Fibroblast of skin of left biceps (primary cell): Measurements from ENCODE around the gene MAN2B1.
"Not testable (repeated sequence)": the region's sequence is repeated elsewhere in the genome, so short reads cannot be mapped to it uniquely, and the experiment has no call there.

Experiments
- DNase-seq, 2 experiments: peaks; one replicate each; pipeline ENCODE4 v3.0.0-alpha.2; 2013; ENCODE audit warnings: low read depth in 2 of 2

Gene MAN2B1

GRCh38 chr19:12657966-12658365 lies 8.6 kb downstream of the MAN2B1 start:
- no peak for DNase-seq

DNA sequence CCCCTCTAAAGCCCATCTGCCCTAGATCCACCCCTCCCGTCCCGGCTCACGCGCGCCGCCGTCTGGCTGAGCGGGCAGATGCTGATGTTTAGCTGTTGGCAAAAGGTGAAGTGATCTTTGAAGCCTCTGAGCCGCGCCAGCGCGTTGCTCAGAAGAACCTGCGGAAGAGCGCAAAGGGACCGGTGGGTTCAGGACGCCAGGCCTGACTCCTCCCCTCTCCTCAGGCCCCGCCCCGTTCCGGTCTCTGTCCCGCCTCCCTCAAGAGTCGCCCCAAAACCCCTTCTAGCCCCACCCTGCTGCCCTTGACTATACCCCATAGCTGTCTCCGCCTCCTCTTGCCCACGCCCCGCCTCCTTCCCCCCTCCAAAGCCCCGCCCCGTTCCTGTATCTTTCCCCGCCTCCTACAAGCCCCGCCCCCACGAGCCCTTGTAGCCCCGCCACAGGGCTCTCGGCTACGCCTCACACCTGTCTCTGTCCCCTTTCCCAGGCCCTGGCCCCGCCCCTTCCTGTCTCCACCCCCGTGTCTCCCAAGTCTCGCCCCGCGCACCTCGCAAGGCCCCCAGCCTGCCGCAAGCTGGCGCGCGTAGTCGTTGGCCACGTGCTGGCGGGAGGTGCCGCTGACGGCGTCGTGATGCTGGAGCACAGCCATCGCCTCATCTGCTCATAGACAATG lies 9.5 kb downstream of the MAN2B1 start:
- DNase-seq, result no peak

DNA sequence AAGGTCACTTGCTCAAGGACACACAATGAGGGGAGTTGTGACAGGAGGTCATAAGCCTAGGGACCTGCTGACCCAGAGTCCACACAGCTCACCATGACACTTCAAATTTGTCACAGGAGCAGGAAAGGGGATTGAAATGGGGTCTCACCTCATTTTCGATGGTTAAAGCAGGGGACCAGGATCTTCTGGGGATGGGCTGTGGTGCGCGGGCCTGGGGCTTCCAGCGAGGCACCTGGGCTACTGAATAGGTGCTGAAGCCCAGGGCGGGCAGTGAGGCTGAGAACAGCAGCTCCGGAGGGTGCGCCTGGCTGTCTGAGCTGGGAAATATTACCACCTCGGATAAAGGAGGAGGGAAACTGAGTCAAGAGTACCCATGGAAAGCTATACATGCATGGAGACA lies 11.0 kb downstream of the MAN2B1 start:
- DNase-seq, result no peak

DNA sequence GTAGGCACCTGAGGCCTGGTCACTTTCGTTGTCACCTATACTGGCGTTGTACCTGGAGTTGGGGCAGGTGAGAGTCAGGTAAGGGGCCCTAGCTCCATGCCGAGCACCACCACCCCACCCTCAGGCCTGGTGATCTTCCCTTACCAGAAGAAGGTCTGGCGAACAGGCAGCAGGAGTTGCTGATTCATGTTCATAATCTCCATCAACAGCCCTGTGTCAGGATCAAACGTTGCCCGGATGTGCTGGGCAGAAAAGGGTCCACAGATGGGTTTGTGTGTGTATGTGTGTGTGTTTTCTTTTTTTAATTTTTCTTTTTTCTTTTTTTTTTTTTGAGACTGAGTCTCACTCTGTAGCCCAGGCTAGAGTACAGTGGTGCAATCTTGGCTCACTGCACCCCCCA lies 14.3 kb downstream of the MAN2B1 start:
- no peak for DNase-seq

DNA sequence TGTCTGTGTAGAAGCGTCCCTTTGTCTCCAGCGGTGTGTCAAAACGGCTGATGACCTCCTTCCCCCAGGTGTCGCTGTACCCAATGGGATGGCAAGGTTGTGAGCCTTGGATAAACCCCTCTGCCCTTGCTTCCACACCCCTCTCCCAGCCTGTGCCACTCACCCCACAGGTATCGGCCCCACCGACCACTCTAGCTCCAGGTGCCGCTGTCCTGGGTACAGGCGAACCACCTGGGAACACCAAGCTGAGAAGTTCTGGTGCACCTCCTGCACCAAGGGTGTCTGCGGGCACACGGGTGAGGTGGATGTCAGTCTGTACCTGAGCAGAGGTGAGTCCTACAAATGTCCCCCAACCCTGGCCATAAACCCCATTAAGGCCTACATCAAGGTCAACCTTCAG lies 16.6 kb downstream of the MAN2B1 start:
- DNase-seq, result no peak

DNA sequence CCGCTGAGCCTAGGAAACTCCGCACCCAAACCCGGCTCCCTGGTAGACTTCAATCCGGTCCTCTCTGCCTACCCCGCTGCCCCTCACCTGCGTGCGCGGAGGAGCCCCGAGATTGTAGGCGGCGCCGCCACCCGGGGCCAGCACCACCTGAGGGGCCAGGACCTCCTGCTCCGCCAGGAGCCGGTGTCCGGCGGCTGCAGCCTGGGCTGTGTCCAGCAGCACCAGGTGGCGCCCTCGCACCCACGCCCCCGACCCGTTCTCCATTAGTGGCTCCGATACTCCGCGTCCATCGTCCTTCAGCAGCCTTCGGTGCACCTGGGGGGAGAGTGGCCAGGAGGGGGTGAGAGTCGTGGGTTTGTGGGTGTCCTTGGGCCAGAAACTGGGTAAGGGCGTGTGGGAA lies 18.5 kb downstream of the MAN2B1 start:
- DNase-seq, result no peak

GRCh38 chr19:12647490-12648071 lies 19.0 kb downstream of the MAN2B1 start:
- no peak for DNase-seq

- DNase-seq, result no peak
These were observed 19.5 kb downstream of the MAN2B1 start for GRCh38 chr19:12647047-12647446.

DNA sequence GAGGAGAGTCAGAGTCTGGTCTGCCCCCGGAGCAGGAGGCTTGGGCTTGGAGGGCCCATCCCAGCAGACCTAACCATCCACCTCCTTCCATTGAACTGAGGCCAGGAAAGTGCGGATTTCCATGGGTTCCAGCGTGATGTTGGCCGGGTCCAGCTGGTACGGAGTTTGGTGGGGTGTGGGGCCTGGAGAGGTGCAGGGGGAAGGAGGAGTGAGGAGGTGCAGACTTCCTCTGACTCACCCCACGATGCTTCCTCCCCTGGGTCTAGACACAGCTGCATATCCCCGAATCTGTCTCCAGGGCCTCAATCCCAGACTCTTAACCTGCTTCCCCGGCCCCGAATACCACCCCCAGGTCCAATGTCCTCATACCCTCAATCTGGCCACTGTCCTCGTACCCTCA lies 20.0 kb downstream of the MAN2B1 start:
- DNase-seq, result no peak

DNA sequence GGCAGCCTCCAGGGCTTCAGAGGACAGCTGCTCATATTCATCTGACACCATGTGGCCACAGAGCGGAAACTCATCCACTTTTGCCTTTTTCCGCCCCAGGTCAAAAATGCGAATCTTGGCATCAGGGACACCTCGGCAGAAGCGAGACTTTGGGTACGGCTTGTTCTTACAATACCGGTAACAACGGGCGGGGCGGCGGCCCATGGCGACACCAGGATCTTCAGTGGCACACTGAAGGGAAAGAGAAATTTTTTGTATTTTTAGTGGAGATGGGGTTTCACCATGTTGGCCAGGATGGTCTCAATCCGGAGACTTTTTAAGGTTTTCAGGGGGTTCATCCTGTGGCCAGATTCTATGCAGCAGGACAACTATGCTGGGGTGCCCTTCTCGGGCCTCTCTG lies 22.8 kb downstream of the MAN2B1 start:
- DNase-seq, result not testable (repeated sequence)

DNA sequence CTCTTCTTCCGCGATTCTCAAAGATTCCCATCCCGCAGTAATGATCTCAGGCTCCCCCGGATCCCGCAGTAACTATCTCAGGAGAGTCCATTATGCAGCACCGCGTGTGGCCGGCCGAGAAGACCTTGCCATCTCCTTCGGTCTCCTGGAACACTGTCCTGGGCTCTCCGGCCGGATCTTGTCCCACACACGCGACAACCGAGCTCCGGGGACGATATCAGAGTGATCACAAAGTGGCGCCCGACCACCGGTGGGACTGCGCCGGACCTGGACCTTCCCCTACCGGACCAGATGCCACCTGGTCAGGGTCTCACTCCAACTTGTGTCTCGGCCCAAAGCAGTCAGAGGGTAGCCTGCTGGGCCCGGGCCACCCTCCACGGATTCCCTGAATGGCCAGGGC lies 24.0 kb downstream of the MAN2B1 start:
- DNase-seq, result no peak

DNA sequence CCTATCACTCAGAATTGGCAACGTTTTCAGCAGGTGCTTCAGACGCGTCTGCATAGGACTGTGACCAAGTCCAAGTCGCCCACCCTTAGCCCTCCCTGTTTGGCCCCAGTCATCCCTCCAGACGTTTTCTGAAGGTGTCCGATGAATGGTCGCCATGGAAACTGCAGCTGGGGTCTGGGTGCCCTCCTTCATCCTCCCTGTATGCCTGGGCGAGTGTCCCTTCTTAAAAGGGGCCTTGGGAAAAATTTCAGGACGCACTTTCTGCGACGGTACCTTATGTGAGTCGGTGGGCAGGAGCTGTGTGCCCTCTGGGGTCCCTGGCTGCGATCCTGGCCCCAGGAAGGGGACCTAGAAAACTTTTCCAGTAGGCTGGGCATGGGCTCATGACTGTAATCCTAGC lies 25.1 kb downstream of the MAN2B1 start:
- no peak for DNase-seq

DNA sequence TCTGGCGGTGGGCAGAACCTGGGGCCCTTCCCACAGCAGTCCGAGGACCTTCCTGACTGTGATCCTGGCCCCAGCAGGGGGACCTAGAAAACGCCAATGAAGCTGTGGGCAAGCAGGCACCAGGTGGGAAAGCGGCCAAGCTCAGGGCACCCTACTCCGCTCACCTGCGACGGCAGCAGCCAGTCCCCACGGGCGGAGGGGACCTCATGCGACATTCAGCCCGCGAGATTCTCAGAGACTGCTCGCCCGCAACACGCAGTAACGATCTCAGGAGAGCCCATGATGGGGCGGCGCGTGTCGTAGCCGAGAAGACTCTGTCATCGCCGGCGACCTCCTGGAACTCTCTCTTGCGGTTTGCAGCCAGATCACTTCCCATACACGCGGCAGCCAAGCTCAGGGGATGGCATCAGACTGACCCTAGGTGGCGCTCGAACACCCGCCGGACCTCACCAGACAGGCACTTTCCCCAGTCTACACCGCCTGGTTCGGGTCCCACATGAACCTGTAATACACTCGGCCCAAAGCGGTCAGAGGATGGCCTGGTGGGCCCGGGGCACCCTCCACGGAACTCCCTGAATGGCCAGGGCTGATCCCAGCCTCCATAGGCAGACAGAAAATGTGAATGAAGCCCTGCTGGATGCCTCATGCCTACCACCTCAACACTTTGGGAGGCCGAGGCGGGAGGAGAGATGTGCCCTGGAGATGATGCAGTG lies 26.5 kb downstream of the MAN2B1 start:
- peak; percentile 20 to 24 for DNase-seq

DNA sequence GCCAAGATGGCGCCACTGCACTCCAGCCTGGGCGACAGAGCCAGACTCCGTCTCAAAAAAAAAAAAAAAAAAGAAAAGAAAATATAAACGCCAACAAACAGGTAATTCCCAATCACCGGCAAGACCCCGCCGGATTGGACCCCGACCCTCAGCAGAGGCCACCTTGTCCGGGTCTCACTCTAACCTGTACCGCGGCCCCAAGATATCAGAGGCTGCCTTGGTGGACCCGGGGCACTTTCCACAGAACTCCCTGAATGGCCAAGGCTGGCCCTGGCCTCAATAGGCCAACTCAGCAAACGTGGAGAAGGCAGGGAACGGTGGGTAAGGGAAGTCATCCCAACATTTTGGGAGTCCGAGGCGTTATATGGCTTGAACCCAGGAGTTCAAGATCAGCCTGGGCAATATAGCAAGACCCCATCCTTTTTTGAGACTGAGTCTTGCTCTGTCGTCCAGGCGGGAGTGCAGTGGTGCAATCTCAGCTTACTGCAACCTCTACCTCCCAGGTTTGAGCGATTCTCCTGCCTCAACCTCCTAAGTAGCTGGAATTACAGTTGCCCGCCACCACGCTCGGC lies 27.8 kb downstream of the MAN2B1 start:
- no peak for DNase-seq

- DNase-seq, result no peak
These were observed 29.9 kb downstream of the MAN2B1 start for GRCh38 chr19:12636631-12637030.

DNA sequence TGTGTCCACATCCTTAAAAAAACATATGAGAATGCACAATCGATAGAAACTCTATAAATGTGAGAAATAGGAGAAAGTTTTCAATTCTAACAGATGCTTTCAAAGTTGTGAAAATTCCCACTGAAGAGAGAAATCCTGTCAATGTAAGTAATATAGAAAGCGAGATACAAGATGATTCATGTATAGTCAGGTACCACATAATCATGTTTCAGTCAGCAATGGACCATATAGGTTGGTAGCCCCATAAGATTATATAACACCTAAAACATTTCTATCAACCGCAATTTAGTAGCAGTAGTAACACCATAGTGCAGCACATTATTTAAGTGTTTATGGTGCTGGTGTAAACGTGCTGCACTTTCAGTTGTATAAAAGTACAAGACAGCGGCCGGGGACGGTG lies 37.3 kb downstream of the MAN2B1 start:
- DNase-seq, result no peak

DNA sequence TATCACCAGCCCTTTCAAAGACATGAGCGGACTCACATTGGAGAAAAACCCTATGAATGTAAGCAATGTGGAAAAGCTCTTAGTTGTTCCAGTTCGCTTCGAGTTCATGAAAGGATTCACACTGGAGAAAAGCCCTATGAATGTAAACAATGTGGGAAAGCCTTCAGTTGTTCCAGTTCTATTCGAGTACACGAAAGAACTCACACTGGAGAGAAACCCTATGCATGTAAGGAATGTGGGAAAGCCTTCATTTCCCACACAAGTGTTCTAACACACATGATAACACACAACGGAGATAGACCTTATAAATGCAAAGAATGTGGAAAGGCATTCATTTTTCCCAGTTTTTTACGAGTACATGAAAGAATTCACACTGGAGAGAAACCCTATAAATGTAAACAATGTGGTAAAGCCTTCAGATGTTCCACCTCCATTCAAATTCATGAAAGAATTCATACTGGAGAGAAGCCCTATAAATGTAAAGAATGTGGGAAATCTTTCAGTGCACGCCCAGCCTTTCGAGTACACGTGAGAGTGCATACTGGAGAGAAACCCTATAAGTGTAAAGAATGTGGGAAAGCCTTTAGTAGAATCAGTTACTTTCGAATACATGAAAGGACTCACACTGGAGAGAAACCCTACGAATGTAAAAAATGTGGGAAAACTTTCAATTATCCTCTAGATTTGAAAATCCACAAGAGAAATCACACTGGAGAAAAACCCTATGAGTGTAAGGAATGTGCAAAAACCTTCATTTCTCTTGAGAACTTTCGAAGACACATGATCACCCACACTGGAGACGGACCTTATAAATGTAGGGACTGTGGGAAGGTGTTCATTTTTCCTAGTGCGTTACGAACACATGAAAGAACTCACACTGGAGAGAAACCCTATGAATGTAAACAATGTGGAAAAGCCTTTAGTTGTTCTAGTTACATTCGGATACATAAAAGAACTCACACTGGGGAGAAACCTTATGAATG lies 38.2 kb downstream of the MAN2B1 start:
- no peak for DNase-seq

- no peak for DNase-seq
These were observed 39.6 kb downstream of the MAN2B1 start for GRCh38 chr19:12626958-12627357.

DNA sequence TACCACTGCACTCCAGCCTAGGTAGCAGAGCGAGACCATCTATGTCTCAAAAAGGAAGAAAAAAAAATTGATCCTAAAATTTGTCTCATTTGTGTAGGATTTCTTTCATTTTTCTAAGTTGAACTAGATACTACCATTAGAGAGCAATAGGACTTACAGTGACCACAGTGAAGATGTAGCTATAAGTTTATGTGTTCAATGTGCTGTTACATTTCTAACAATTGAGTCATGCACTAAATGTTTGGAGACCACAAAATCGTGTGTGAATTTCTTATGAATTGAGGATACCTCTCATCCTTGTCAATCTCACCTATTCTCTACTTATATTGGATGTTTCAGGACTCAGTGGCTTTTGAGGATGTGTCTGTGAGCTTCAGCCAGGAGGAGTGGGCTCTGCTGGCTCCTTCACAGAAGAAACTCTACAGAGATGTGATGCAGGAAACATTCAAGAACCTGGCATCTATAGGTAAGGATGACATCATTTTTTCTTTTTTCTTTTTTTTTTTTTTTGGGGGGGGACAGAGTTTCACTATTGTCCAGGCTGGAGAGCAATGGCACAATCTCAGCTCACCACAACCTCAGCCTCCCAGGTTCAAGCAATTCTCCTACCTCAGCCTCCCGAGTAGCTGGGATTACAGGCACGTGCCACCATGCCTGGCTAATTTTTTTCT lies 43.0 kb downstream of the MAN2B1 start:
- DNase-seq, result no peak

DNA sequence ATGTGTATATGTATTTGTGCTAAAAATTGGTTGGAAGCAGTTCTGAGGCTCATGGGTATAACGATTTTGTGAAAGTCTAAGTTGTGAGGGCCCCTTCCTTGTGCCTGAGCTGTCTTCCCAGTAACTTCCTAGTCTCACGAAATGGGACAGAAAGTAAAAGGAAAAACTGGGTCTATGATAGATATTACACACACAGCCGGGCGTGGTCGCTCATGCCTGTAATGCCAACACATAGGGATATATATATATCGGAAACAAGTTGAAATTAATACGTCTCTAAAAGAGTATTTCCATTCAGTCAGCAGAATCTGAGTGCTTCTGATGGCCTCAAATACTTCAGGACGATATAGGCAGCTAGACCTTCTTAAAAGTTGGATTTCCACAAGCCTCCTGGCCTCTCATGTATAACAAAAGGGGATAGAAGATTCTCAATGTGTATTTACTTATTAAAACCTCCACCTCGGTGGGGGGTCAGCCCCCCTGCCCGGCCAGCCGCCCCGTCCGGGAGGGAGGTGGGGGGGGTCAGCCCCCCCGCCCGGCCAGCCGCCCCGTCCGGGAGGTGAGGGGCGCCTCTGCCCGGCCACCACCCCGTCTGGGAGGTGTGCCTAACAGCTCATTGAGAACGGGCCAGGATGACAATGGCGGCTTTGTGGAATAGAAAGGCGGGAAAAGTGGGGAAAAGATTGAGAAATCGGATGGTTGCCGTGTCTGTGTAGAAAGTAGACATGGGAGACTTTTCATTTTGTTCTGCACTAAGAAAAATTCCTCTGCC lies 45.1 kb downstream of the MAN2B1 start:
- not testable (repeated sequence) for DNase-seq
